GOT3 (cell line): ENCODE results near the gene CCDC141.

Experiments used
- DNase-seq: peaks from one replicate; lab custom pipeline; 2025; ENCODE audit warnings: mixed read lengths; lab: John Stamatoyannopoulos, UW

Gene CCDC141

GRCh38 chr2:178912416-178913048 is 137.4 kb downstream of the CCDC141 start:
- DNase-seq: no peak

- no peak for DNase-seq
Observed at GRCh38 chr2:178911039-178911438, 138.9 kb downstream of the CCDC141 start.

DNA sequence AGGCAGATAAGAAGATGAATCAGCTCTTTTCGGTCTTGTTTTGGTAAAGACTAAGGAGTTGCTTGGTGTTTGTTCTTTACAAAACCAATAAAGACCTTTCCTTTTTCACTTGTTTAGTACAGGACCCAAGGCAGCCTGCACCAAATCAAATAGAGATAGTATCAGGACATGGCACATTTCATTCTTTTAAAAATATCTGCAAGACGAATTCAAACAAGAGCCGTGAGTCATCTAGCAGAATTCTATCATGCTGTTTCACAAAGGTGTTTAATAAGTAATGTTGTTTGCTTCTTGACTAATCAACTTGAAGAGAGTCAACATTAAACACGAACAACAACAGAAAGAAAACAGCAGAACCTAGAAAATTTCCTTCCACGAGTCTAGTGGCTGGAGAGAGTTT is 139.9 kb downstream of the CCDC141 start:
- no peak for DNase-seq

- no peak for DNase-seq
Observed at GRCh38 chr2:178909507-178909906, 140.4 kb downstream of the CCDC141 start.

DNA sequence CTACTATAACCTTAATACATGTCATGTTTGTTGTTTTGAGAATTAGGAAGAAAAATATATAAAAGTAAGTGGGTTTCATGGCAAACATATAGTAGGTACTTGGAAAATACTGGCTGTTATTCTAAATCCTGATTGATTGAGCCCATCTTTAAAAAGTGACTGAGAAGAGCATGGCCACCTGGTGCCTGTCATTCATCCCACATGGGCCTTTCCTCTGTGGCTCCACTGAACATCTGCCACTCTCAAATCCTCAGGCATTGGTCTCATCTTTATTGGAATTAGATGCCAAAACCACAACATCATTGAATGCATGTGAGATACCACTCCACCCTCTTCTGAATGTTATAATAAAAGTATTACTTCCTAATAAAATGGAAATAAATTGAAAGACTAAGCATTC is 141.1 kb downstream of the CCDC141 start:
- DNase-seq: no peak

- DNase-seq: no peak
Observed at GRCh38 chr2:178905261-178905660, 144.7 kb downstream of the CCDC141 start.

DNA sequence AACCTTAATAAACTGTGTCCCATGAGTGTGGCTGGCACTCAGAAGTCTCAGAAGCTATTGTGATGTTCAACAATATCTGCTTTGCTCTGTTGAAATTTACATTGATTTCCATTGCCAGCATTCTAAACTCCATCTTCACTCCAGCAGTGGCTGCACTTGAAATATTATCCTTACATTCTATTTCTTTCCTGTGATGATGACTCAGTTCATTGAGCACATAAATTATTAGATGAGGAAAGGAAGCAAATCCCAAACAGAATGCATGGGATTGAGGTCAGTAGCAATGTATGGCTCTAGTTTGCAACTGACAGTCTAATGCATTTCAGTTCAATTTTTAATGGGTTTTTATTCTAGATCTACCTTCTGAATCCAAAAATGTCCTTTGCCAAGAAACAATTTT is 150.3 kb downstream of the CCDC141 start:
- DNase-seq: no peak

DNA sequence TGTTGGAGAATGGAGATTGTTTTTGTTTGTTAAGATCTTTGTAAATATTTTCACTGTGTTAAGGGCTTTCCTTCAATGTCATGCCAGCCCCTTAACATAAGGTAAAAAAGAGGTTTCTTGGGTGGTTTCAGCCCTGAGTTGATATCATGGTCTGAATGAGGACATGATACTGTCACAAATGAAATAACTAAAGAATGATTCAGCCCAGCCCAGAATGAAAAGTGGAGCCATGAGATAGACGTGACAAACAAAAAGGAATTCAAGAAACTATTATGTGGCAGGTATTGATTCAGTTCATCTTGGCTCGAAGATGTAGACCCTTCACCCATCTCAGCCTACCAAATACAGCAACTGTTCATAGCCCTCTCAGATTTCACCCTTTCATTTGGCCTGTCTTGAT is 154.1 kb downstream of the CCDC141 start:
- DNase-seq: no peak

DNA sequence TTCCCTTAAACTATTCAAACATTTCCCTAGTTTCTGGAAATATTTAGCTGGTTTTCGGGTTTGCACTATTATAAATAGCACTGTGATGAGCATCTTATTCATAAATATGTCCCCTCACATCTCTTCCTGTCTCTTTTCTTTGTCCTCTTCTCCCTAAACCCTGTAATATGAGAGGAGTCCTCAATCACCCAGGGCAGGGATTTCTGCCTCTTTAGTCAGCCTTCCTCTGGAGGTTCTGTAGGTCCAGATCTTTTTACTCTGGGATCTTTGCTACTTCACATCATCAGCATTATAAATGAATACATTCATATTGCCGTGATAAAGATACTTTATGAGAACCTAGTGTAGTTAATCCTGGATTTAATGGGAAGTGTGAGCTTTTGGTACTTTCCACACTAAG is 154.8 kb downstream of the CCDC141 start:
- no peak for DNase-seq

- DNase-seq: no peak
Observed at GRCh38 chr2:178892751-178893625, 156.9 kb downstream of the CCDC141 start.

DNA sequence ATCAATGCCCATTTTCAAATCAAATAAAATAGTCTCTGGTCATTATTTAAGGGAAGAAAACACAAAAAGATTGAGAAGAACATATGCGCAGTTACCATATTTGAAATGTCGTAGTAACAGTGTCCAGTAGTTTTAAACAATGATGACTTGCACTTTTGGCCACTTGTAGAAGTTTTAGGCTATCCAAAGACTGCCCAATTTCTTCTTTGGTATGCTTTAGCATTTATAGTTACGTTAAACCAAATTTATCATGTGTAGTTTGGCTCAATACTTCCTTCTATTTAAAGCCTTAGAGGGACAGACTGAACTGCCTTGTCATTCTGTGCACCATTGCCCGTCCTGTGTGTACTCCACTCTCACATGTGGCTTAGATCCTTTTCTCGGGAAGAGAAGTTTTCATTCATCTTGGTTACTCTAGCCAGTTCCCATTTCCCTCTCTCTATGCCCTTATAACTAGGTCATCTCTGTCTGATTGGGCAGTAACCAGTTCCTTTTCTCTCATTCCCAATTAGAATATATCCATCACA is 157.9 kb downstream of the CCDC141 start:
- DNase-seq: no peak

DNA sequence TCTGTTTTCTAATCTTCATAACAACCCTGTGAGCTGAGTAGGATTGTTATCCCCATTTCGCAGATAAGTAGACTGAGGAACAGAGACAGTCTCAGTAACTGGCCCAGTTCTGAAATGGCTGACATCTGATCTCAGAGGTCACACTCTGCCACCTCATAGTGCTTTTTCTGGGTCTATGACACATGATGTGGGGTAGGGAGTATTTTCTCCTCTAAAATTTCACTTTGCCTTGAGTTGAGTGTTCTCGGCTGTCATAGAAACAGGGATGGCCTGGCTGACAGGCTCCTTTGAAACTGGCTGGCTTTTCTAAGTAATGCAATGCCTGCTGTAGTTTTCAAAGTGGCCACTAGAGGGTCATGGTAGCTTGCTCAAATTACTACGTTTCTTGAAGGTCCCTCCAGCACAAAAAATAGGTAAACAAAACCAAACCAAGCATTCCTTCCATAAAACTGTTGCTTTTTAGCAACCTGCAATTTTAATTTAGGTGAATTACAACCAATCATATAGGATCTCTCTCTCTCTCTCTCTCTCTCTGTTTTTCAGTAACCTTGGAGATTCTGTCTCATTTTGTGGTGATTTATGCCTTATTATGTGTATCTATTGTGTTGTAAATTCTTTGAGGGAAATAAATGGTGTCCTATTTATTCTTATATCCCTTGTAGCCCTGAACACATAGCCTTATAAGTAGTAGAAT is 158.5 kb downstream of the CCDC141 start:
- DNase-seq: no peak

DNA sequence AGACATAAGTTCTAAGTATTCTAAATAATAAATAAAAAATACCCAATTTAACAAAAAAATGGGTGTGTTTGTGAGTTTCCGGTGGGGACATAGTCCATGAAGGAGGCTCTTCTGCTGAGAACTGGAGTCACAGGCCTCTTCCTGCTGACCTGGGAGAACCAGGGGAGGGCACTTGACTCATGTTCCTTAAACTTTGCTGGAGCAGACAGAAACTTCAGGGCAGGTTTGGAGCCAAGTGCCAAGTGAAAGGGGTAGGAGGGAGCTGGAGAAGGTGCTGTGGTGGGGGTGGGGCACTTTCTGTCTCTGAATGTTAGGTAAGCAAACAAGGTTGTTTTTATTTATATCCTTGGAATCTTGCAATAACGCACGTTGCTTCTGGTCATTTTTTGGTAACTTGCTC is 163.9 kb downstream of the CCDC141 start:
- no peak for DNase-seq

DNA sequence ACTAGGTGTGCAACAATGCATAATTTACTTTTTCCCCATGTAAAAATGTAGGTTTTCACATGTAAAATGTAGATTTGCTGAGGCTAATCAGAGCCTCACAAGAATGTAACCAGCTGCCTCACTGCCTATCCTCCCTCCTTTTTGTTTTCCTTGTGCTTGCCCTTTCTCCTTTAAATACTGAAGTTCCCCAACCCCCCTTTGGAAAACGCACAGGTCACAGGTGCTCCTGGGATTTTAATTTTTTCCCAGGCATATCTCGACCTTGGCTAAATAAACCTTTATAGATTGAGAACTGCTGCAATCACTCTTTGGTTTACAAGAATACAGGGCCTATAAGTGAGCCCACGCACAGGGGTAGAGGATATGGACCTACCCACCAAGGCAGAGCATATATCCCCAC is 165.5 kb downstream of the CCDC141 start:
- no peak for DNase-seq

GRCh38 chr2:178882666-178883440 is 167.1 kb downstream of the CCDC141 start:
- no peak for DNase-seq

- DNase-seq: no peak
Observed at GRCh38 chr2:178881075-178881474, 168.9 kb downstream of the CCDC141 start.

DNA sequence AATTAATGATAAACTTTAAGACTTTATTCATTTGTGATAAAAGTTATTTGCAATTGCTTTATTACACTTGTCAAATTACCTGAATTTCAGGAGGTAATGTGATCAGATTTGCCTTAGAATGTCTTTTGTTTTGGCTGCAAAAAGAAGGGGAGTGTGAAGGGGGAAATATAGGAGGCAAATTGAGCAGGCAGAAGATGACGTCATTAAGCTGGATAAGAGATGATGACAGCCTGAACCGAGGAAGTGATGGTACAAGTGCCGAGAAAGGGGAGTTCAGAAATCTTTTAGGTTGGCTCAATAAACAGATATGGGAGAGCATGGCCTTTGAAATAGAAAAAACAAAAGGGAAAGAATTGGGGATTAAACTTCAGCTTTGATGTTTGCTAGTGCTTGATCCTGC is 169.7 kb downstream of the CCDC141 start:
- no peak for DNase-seq

GRCh38 chr2:178877874-178878273 is 172.1 kb downstream of the CCDC141 start:
- DNase-seq: no peak

- DNase-seq: no peak
Observed at GRCh38 chr2:178874529-178875240, 175.3 kb downstream of the CCDC141 start.

GRCh38 chr2:178873912-178874311 is 176.0 kb downstream of the CCDC141 start:
- DNase-seq: no peak

DNA sequence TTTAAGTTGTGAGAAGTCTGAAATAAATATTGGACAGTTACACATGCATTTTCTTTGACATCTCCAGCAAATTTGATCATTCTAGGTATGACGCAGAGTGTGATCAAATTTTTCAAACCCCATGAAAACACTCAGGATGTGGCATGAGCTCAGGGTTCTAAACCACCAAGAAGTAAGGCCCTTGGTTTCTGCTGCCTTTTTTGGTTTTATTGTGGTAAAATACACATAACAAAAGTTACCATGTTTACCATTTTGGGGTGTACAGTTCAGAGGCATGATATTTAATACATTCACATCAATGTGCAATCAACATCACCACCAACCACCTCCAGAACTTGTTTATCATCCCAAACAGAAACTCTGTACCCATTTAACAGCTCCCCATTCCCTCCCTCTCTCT is 178.4 kb downstream of the CCDC141 start:
- DNase-seq: no peak
